ENCODE measurements around the gene ELAVL1.

Gene ELAVL1

DNA sequence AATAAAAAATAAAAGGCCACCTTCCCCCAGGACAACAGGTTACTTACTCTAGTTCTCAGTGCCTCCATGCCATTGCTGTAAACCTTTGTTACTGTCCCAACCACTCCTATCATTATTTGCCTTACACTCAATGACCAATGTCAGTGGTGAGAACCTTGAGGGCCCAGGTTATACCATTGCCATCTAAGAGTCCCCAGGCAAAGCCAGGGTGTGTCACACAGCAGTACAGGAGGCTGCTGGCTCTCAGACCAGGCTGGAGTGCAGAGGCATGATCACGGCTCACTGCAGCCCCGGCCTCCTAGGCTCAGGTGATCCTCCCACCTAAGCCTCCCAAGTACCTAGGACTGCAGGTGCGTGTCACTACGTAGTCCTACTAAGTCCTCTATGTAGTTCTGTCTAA is 6.1 kb downstream of the ELAVL1 start:
- Histone ChIP-seq H3K4me1 (peaks cover 40% of the 10 kb centered on the region), H3K27ac (no peak overlapping the region), H3K9me3 (ENCODE audit: control insufficient read depth, low read length) (no peaks in the 10 kb centered on the region), H3K36me3 (ENCODE audit: control insufficient read depth, insufficient read depth, low read length) (no peaks in the 10 kb centered on the region), H3K9ac (no peak overlapping the region), H3K79me2 (peaks cover 72% of the 10 kb centered on the region), H3K27me3 (ENCODE audit: control insufficient read depth, insufficient read depth, low read length) (no peaks in the 10 kb centered on the region), H3K4me3 (ENCODE audit: low read depth, low read length) (no peak overlapping the region), H2AFZ (no peak overlapping the region), H3K4me2 (ENCODE audit: low read length) (no peak overlapping the region)
- TF ChIP-seq CTCF (IDR thresholded peaks at IDR 0.05): no peak

DNA sequence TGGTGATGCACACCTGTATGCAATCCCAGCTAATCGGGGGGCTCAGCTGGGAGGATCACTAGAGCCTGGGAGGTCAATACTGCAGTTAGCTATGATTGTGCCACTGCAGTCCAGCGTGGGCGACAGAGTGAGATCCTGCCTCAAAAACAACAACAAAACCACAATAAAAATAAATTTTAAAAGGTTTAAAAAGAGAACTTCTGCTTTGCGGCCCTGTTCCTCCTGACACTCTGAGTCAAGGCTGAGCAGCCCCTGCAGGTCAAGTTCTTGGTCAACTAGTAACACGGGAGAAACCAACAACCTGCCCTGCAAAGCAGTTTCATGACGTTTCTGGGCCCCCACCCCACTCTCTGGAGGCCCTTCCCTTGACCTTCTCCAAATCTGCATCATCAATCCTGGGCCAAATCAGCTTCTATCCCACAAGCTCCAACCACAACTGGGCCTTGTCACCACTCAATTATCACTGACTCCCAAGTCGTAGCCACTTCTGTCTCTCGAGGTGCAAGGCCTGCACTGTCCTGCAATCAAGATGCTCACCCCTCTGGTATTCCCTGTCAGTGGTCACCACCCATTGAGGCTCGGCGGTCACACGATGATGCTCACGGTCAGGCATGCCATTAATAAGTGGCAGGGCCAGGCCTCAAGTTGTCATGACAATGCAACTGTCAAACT is 7.5 kb downstream of the ELAVL1 start:
- peaks cover 75% of the 10 kb centered on the region for H3K79me2 ChIP-seq
- no peaks in the 10 kb centered on the region for H3K36me3 ChIP-seq (ENCODE audit: control insufficient read depth, insufficient read depth, low read length)
- no peak overlapping the region for H3K4me2 ChIP-seq (ENCODE audit: low read length)
- H3K9ac ChIP-seq: no peak overlapping the region
- no peak overlapping the region for H2AFZ ChIP-seq
- H3K27me3 ChIP-seq (ENCODE audit: control insufficient read depth, insufficient read depth, low read length): no peaks in the 10 kb centered on the region
- no peak for TF ChIP-seq CTCF (IDR thresholded peaks at IDR 0.05)
- no peak overlapping the region for H3K4me3 ChIP-seq (ENCODE audit: low read depth, low read length)
- no peak overlapping the region for H3K27ac ChIP-seq
- H3K9me3 ChIP-seq (ENCODE audit: control insufficient read depth, low read length): no peaks in the 10 kb centered on the region
- peaks cover 36% of the 10 kb centered on the region for H3K4me1 ChIP-seq

- Histone ChIP-seq H3K9ac (no peak overlapping the region), H3K27ac (no peak overlapping the region)
Observed at GRCh38 chr19:7996883-7997282, 8.6 kb downstream of the ELAVL1 start.

GRCh38 chr19:7995810-7996158 is 9.7 kb downstream of the ELAVL1 start:
- Histone ChIP-seq H2AFZ (no peak overlapping the region), H3K4me2 (ENCODE audit: low read length) (no peak overlapping the region), H3K79me2 (peaks cover 86% of the 10 kb centered on the region), H3K27ac (no peak overlapping the region), H3K4me3 (ENCODE audit: low read depth, low read length) (no peak overlapping the region), H3K4me1 (peaks cover 20% of the 10 kb centered on the region), H3K9me3 (ENCODE audit: control insufficient read depth, low read length) (no peaks in the 10 kb centered on the region), H3K27me3 (ENCODE audit: control insufficient read depth, insufficient read depth, low read length) (no peaks in the 10 kb centered on the region), H3K9ac (no peak overlapping the region), H3K36me3 (ENCODE audit: control insufficient read depth, insufficient read depth, low read length) (no peaks in the 10 kb centered on the region)
- no peak for TF ChIP-seq CTCF (IDR thresholded peaks at IDR 0.05)

More at GRCh38 chr19:7996883-7997282, 8.6 kb downstream of the ELAVL1 start:
- no peaks in the 10 kb centered on the region for H3K9me3 ChIP-seq (ENCODE audit: control insufficient read depth, low read length)
- H3K79me2 ChIP-seq: peaks cover 79% of the 10 kb centered on the region
- H2AFZ ChIP-seq: no peak overlapping the region
- H3K36me3 ChIP-seq (ENCODE audit: control insufficient read depth, insufficient read depth, low read length): no peaks in the 10 kb centered on the region
- H3K4me2 ChIP-seq (ENCODE audit: low read length): no peak overlapping the region
- no peak for TF ChIP-seq CTCF (IDR thresholded peaks at IDR 0.05)
- H3K4me1 ChIP-seq: peaks cover 31% of the 10 kb centered on the region
- no peak overlapping the region for H3K4me3 ChIP-seq (ENCODE audit: low read depth, low read length)
- no peaks in the 10 kb centered on the region for H3K27me3 ChIP-seq (ENCODE audit: control insufficient read depth, insufficient read depth, low read length)

All from parathyroid adenoma (tissue), 2 donors.